Activated CD4-positive, alpha-beta T cell treated with anti-CD3 and anti-CD28 coated beads, Interleukin-2, Interleukin-6, amounts not matched to agents 100 ng/mL and 50 ng/mL, durations not matched to agents 16 hours and 8 hours (primary cell): ENCODE data around the gene CREBBP.
A peak's percentile ranks its signal among the peaks of the same experiment; 100 is the strongest.

ENCODE experiments used
- DNase-seq: peaks from one replicate; pipeline ENCODE4 v3.0.0-alpha.2; 2020

The CREBBP gene

DNA sequence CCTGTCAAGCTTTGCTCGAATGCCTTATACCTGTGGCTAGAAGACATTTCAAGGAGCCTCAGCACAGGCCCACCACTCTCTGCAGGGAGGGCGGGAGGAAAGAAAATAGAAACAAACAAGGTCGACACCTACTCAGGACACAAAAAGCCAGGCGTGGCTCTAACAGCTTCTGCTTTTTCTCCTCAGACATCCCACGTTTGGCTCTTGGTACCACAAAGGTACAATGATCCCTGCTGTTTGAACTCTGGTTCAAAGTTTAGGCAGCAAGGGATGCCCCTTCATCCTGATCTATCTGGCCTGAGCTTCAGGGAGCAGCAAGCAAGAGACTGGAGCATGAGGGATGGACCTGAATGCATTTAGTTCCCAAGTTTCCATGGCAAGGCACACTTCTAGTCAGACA lies 57.1 kb downstream of the CREBBP start:
- DNase-seq: no peak

DNA sequence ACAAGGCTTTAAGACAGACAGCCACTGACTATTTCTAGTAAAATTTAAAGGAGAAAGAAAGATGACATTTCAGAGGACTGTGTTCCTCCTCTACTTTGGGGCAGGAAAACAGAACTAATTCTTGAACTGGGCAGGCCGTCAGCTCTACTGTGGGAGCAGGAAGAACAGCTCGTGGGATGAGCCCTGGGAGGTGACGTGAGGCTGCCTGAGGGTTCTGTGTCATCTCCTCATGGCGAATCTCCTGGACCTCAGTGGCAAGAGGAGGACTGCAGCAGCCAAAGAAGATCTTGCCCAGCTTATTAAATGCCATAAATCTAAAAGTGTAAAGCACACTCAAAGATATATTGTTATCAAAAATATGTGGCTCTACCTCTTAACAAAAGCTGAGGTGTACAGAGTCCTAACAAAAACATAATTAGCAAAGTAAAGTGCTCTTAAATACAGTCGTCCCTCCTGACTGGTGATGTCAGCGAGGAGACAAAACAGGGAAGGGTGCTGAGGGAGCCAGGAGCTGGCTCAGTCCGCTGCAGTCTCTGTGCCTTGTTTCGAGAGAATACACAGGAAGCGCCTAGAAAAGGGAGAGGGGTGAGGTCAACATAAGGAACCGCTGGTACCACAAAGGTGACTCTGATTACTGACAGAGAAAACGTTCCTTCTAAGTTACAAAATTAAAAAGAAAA lies 58.0 kb downstream of the CREBBP start:
- peak; percentile 29 for DNase-seq

DNA sequence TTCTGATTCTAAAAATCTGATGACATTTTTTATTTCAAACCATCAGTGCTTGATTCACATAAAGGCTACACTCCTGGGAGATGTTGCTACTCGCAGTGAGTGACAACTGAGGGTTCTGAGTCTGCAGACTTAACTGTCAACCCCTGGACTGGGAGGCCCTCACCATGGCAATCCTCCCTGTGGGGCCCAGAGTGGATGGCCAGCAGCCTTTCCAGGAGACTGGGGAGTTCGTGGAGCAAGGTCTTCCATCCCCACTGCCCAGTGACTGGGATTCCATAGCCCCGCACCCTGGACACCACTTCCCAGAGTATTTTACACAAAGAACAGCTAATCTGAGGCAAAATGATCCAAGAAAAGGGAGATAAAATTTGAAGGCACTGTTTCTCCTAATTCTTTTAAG lies 59.3 kb downstream of the CREBBP start:
- no peak for DNase-seq

DNA sequence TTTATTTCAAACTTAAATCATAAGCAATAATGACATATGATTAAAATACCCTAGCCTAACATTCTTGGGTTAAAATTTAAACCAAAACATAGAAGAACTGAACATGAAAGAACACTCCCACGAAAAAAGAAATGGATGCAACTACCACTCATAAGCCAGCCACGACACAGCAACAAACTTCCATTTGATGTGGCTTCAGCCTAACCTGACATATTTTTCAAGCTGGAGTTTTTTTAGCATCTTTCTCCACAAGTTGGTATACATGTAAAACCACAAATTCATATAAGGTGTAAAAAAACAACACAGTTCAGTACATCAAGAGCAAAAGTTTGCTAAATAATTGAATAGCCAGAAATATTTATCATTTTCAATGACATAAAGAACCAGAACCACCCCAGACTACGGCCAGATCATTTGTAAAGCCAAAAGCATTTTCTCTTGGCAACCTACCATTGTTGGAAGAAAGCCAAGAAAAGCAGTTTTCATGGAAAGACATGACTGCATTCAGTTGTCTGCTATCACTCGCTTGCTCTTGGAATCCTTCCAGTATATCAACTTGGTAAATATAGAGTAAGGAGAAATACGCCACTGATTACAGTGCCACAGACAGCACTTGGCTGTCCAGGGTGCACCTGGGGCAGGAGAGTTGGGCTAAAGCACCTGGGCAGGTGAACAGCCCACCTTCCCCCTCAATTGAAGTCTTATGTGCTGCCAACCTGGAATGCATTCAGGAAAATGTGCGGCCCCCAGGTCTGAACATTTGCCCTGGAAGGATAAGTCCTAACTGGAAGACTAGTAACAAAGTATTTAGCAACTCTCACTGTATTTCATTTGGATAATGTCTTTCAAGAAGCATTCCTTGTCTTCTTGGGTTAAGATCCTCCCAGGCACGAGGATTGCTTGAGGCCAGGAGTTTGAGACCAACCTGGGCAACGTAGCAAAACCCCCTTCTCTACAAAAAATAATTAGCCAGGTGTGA lies 60.5 kb downstream of the CREBBP start:
- no peak for DNase-seq

DNA sequence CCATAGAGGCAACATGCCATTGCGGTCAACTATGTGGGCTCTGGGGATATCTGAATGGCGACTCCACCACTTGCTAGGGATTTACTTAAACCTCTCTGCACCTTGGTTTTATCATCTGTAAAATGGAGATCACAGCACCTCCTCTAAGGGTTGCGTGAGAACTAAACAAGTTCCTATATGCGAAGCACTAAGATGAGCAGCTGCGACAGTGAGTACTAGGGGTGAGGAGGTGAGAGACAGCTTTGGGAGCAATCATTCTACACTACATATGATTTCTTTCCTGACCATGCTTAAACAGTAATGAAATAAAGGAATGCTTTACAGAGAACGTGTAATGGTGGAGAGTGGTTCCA lies 61.4 kb downstream of the CREBBP start:
- no peak for DNase-seq

DNA sequence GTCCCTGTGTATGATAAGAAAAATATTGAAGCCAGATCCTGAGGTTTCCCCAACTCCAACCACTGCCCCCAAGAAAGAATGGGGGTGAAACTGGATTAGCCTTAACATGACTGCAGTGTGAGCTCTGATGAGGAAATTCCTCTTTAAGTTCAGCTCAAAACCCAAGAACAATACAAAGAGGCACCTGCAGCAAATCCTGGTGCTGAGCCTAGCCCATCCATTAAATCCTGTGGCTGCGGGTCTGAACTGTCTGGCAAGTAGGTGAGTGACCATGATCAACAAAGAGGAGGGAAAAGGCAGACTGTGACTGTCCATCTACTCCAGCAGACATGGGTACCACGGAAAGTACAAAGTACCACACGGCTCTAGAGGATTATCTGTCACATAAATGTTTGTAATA lies 64.2 kb downstream of the CREBBP start:
- DNase-seq: no peak

DNA sequence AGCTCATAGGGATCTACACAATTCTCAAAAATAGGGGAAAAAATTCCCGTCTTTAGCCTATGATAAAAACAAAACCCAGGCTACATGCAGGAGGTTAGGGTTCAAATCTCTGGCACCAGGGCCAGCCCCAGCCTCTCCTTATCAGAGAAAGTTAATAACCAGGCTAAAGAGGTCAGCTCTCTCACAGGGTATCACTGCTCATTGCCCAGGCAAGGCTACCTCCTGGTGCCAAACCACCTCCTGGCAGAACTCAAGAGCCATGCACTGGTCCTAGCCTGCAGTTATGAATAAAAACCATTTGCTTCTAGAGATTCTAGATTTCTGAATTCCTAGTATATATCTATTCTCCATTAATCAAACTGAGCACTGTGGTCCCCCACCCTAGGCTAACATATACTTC lies 65.8 kb downstream of the CREBBP start:
- DNase-seq: no peak

DNA sequence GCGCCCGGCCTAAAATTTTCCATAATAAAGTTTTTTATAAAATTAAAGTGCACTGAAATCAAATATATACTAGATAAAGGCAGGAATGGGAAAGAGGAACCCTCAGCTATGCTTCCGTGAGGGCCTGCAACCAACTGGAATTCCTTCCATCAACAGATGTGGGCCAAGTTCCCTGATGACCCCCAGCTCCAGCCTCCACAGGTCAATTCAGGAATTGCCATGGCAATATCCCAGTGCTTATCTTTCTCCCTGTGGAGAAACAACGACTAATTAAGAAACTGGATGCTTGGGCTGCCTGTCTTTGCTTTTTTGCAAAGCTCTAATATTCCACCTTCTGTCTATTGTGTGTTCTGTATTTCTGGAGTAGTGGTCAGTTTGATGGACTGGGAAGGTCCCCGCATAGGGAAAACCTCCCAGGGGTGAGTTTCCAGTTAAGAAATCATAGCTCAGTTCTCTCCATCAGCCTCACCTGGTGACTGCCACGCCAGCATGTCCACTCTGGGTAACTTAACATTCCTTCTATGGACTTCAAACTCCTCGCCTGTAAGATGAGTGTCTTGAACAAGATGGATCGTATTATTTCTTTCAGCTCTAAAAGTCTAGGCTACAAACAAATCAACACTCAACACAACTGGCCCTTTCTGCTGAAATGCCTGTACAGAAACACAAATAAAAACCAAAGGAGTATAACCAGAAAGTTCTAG lies 67.9 kb downstream of the CREBBP start:
- no peak for DNase-seq

DNA sequence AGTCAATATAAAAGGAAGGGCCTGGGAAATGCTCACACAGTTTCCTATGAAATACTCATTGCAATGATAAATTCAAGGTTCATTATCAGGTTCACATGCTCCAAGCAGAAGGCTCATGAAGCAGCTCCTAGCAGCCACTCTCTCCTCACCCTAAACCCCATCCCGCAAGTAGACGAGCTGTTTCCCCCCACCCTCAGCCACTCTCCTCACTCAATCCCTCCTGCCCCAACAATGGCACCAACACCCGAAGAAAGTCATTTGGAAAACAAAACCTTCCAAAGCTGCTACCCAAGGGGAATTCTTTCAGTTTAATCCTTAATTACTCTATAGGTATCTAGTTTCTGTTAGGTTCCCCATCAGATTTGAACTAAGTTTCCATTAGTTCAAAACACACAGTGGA lies 69.7 kb downstream of the CREBBP start:
- DNase-seq: no peak

DNA sequence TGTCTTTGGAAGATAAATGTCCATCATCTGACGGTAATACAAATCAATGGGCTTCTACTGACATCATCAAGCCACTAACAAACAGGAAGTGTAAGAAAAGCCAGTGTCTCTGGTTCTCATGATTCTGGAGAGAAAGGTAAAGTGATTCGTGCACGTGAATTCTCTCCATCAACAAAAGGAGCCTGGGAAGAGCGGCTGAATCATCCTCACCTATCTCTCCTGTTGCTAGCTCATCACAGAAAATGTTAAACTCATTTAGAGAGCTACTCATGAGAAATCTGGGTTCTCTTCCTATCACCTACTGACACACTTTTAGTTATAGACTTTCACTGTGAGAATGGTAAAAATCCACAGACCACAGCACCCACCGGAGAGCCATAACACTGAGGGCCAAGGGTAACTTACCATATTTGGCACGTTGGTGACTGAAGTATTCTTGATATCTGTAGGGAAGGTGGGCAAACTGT lies 70.3 kb downstream of the CREBBP start:
- peak; percentile 72 for DNase-seq

DNA sequence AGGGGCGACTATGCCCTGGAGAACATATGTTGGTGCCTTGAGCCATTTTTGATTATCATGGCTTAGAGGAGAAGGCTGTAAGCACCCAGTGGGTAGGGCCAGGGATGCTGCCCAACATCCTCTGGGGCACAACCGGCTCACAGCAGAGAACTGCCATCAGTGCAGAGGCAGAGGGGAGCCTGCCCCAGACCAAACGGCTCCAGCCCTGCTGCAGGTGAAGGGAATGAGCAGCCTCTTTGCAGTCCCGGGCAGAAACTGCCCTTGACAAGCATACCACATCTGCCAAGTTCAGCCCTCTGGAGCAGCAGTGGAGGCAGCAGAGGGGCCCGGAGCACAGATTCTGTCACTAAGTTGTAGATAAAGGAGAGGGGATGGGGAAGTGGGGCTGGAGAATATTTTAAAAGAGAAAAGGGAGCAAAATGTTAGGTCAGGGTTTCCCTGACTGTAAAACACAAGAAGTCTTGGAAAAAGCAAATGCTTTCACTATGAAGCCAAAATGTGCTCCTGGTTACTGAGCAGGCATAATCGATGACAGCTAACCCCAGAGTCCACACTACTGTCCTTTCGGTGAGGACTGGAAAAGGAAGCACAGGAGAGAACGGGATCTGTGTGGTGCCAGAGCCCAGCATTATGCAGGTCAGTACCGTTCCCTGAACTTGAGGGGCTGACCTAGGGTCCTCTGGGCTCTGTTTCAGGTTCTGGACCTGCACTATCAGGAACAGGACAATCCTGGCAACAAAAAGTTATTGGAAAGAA lies 72.0 kb downstream of the CREBBP start:
- DNase-seq: no peak

DNA sequence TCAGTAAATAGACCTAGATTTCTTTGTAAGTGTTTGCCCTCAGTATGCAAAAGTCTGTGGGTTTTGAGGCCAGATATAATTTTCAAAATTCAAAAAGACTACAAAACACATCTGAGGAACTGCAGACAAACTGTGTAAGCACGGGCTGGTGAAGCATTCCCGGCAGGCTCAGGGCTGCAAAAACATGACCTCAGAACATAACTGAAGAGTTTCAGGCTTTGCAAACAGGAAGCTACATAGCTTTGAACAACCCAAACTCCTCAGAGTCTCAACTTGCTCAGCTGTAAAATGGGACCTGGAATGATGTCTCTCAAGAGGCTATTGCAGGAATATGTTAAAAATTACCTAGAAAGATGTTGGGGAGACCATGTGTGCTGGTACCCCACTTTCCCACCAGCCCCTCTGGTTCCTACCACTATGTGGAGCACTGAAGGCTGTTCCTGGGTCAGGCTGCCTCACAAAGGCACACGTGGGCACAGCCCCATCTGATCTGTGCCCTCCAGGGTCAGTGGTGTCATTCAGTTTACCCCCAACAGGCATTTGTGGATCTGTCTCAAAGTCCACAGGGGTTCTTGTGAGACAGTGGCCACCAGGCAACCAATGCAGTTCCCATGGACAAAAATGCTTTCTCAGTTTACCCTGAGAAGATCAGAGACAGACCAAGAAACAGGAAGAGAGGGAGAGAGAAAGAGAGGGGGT lies 72.9 kb downstream of the CREBBP start:
- peak; percentile 74 for DNase-seq

DNA sequence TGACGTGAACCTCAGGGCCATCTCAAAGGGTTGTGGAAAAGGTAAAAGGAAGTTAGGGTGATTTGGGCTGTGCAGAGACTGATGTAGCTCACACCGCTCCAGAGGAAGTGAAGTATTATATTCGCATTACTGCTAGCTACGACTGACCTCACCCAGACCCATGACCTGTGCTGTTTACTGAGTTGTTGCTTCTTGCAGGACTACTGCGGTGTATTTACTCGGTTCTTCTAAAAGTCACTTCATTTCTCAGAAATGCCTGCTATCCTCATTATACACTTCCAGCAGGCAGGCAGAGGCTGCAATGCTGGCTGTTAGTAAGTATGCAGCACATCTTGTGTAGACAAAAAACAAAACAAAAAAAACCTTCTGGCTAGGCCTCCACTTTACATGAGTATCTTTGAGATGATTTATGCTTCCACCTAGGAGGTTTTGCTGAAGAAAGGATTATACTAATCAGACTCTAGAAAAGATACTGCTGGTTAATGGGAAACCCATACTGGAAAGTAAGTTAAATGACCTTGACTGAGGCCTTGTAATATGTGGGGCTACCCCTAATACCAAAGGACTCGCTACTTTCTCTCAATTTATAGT lies 76.0 kb downstream of the CREBBP start:
- no peak for DNase-seq

DNA sequence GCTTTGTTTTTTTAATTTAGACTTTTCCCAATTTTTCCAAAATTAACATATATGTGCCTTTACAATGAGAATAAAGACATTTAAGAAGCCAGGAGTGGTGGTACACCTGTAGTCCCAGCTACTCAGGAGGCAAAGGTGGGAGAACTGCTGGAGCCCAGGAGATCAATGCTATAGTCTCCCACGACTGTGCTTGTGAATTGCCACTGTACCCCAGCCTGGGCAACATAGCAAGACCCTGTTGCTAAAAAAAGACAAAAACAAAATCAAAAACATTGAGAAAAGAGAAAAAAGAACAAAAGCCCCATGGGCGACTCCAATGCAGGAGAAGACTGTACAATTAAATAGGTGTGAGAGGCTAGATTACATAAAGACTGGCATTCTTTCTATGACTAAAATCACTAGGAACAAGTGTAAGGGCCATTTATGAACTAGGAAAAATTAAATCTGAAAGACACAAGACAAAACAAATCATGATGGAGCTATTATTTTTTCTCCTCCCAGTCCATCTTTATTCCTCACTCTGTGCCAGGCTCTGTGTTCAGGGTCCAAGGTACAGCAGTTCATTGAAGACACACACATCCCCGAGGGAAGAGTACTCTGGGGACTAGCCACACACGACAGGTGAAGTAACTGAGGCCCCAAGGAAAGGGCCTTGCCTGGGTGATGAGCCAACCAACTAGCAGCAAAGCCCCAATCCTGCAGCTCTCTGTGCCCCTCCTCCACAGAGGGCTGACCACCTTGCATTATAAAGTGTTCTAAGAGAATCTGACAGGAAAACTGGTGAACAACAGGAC lies 79.8 kb downstream of the CREBBP start:
- DNase-seq: no peak

DNA sequence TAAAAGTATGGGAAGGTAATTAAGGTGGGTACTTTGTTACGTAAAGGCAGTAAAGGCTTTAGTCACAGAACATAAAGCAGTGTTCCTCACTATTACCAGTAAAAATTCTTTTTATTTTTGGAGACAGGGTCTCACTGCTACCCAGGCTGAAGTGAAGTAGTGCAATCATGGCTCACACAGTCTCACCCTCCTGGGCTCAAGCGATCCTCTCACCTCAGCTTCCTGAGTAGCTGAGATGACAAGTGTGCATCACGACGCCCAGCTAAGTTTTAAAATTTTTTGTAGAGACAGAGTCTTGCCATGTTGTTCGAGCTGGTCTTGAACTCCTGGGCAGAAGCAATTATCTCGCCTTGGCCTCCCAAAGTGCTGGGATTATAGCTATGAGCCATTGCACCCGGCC lies 80.5 kb downstream of the CREBBP start:
- no peak for DNase-seq

DNA sequence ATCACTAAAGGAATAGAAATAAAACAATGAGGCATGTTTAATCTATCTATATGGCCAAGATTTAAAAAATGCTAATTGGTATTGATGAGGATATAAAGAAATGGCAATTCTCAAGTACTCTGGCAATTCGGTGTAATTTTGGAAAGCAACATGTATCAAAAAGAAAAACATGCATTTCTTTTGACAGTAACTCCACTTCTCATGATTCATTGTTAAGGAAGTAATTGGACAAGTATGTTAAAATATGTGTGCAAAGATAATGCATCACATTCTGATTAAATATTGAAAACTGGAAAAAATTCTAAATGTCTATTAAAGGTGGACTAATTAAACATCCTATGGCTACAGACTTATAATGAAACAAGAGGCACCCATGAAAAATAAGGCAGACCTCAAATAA lies 81.2 kb downstream of the CREBBP start:
- no peak for DNase-seq

DNA sequence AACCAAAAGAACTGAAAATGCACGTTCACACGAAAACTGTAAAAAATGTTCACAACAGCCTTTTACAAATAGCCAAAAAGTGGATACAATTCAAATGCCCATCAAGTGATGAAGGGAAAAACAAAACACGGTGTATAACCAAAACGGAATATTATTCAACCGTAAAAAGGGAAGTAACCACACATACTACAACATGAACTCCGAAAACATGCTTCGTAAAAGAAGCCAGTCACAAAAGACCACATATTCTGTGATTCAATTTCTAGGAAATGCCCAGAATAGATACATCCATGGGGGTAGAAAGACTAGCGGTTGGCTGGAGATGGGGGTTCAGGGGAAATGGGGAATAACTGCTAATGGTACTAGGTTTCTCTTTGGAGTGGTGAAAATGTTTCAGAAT lies 81.7 kb downstream of the CREBBP start:
- DNase-seq: no peak

DNA sequence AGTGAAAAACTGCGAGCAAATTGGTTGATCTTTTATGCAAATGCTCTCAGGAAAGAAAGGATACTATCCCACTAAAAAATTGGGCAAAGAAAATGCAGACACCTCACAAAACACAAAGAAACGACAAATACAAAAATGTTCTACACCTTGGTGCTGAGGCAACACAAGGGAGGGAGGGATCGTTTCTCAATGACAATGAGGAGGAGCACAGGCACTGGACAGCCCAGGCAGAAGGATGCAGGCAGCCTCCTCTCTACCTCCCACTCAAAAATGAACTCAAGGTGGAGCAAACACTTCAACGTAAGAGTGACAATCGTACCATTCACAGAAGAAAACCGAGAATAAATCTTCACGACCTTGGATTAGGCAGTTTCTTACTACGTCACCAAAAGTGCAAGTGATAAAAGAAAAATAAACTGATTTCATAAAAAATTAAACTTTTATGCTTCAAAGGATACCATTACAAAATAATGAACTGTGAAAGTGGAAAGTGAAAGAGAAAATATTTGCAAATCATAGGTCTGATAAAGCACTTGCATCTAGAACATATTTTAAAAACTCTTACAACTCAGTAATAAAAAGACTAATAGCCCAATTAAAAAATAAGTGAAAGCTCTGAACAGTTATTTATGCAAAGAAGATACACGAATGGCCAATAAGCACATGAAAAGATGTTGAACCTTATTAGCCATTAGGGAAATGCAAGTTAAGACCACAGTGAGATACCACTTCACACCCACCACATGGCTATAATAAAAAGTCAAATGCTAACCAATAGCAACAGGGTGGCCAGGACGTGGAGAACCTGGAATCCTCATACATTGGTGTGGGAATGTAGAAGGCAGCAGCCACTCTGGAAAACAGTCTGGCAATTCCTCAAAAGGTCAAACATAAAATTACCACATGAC lies 82.4 kb downstream of the CREBBP start:
- DNase-seq: no peak

DNA sequence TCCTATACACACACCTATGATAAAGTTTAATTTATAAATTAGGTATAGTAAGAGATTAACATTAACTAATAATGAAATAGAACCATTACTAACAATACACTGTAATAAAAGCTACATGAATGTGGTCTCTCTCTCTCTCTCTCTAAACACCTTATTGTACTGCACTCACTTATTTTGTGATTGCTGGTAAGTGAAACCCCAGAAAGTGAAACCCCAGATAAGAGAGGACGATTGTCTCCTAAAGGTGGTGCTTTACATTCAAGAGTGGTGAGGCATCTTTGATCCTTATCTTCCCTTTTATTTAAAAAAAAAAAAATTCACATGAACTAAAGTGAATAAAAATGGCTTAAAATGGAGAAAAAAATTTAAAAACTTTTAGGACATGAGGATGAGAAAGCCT lies 83.0 kb downstream of the CREBBP start:
- peak; percentile 42 for DNase-seq

DNA sequence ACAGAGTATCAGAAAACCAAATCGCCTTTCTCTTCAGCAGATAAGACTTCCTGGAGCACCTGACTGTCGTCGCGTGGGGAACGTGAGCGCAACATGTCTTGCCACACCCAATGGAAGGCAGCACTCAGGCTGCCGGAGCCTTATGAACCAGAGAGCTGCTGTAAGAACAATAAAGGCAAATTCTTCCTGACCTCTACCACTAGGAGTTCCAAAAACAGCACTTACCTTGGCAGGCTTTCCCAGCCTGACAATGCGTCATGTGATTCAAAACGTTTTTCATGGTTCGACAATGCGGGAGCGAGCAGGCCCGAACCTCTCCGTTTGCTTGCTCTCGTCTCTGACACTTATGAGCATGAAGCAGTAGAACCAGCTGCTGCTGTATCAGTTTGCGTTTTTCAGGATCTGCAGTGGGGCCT lies 87.3 kb downstream of the CREBBP start:
- DNase-seq: no peak
